ENCODE measurements around the gene SMAD6.
"Not testable (repeated sequence)": the region's sequence is repeated elsewhere in the genome, so short reads cannot be mapped to it uniquely, and the experiment has no call there.

Gene SMAD6

GRCh38 chr15:66742286-66742685, 40.2 kb downstream of the SMAD6 start:
- DNase-seq (ENCODE audit: low spot score): no peak

- DNase-seq (ENCODE audit: low spot score): no peak
These were observed 41.2 kb downstream of the SMAD6 start for GRCh38 chr15:66743204-66743603.

- DNase-seq (ENCODE audit: low spot score): no peak
These were observed 41.9 kb downstream of the SMAD6 start for GRCh38 chr15:66743703-66744536.

GRCh38 chr15:66744610-66745279, 42.7 kb downstream of the SMAD6 start:
- DNase-seq (ENCODE audit: low spot score): no peak

- DNase-seq (ENCODE audit: low spot score): no peak
These were observed 43.6 kb downstream of the SMAD6 start for GRCh38 chr15:66745530-66746230.

GRCh38 chr15:66746231-66746605, 44.2 kb downstream of the SMAD6 start:
- DNase-seq (ENCODE audit: low spot score): no peak

GRCh38 chr15:66747223-66747622, 45.2 kb downstream of the SMAD6 start:
- DNase-seq (ENCODE audit: low spot score): no peak

GRCh38 chr15:66747886-66748707, 46.1 kb downstream of the SMAD6 start:
- DNase-seq (ENCODE audit: low spot score): no peak

- DNase-seq (ENCODE audit: low spot score): no peak
These were observed 46.6 kb downstream of the SMAD6 start for GRCh38 chr15:66748708-66749035.

- peak; percentile 42 for DNase-seq (ENCODE audit: low spot score)
These were observed 48.0 kb downstream of the SMAD6 start for GRCh38 chr15:66749841-66750575.

- DNase-seq (ENCODE audit: low spot score): no peak
These were observed 48.6 kb downstream of the SMAD6 start for GRCh38 chr15:66750609-66751008.

- DNase-seq (ENCODE audit: low spot score): peak; percentile 25
These were observed 49.5 kb downstream of the SMAD6 start for GRCh38 chr15:66751579-66751978.

- no peak for DNase-seq (ENCODE audit: low spot score)
These were observed 50.0 kb downstream of the SMAD6 start for GRCh38 chr15:66752078-66752477.

- no peak for DNase-seq (ENCODE audit: low spot score)
These were observed 51.8 kb downstream of the SMAD6 start for GRCh38 chr15:66753687-66754377.

- DNase-seq (ENCODE audit: low spot score): no peak
These were observed 52.8 kb downstream of the SMAD6 start for GRCh38 chr15:66754789-66755188.

- DNase-seq (ENCODE audit: low spot score): no peak
These were observed 53.4 kb downstream of the SMAD6 start for GRCh38 chr15:66755298-66756068.

GRCh38 chr15:66756295-66756694, 54.3 kb downstream of the SMAD6 start:
- no peak for DNase-seq (ENCODE audit: low spot score)

GRCh38 chr15:66757030-66757429, 55.0 kb downstream of the SMAD6 start:
- no peak for DNase-seq (ENCODE audit: low spot score)

GRCh38 chr15:66757521-66757920, 55.5 kb downstream of the SMAD6 start:
- no peak for DNase-seq (ENCODE audit: low spot score)

GRCh38 chr15:66758217-66758616, 56.2 kb downstream of the SMAD6 start:
- DNase-seq (ENCODE audit: low spot score): not testable (repeated sequence)
